Astrocyte (in vitro differentiated cells and primary cell): ENCODE measurements around the gene CHD1L. TPM values are rescaled to one million over a fixed set of nuclear protein-coding genes. Genes with fewer than 3 reads are reported as not detected.
"Not testable (repeated sequence)": the region's sequence is repeated elsewhere in the genome, so short reads cannot be mapped to it uniquely, and the experiment has no call there.

Experiments
- DNase-seq: peaks from one replicate; pipeline ENCODE4 v3.0.0-alpha.2; 2010; ENCODE audit warnings: low read depth
- FAIRE-seq: peaks from 2 replicates; lab custom pipeline; 2011; peaks lifted over from hg19 to GRCh38; lab: Jason Lieb, UNC
- H2AFZ ChIP-seq: 2 replicates; pipeline ENCODE4 v1.6.0; 2012; ENCODE audit warnings: low read depth, low read length, inconsistent platforms
- H3K27ac ChIP-seq: 2 replicates; pipeline ENCODE4 v1.5.1; 2011; ENCODE audit warnings: low read depth, low read length, inconsistent platforms
- H3K27me3 ChIP-seq: 2 replicates; pipeline ENCODE4 v1.6.0; 2011; ENCODE audit warnings: low read length, inconsistent platforms; ENCODE audit not compliant: insufficient read depth
- H3K36me3 ChIP-seq: 2 replicates; pipeline ENCODE4 v1.5.1; 2011; ENCODE audit warnings: low read length, inconsistent platforms; ENCODE audit not compliant: insufficient read depth
- H3K4me1 ChIP-seq: 2 replicates; pipeline ENCODE4 v1.5.1; 2011; ENCODE audit warnings: low read length, inconsistent platforms; ENCODE audit not compliant: insufficient read depth
- H3K4me2 ChIP-seq: 2 replicates; pipeline ENCODE4 v1.6.0; 2012; ENCODE audit warnings: low read length, inconsistent platforms
- H3K4me3 ChIP-seq: 2 replicates; pipeline ENCODE4 v1.5.1; 2011; ENCODE audit warnings: low read depth, mild to moderate bottlenecking, low read length, inconsistent platforms; ENCODE audit not compliant: insufficient read depth
- H3K79me2 ChIP-seq: 2 replicates; pipeline ENCODE4 v1.6.0; 2012; ENCODE audit warnings: mild to moderate bottlenecking, low read length, inconsistent platforms; ENCODE audit not compliant: insufficient read depth
- H3K9ac ChIP-seq: 2 replicates; pipeline ENCODE4 v1.6.0; 2012; ENCODE audit warnings: mild to moderate bottlenecking, low read length, inconsistent platforms
- H3K9me3 ChIP-seq: 2 replicates; pipeline ENCODE4 v1.5.1; 2012; ENCODE audit warnings: low read depth, mild to moderate bottlenecking, low read length, inconsistent platforms; ENCODE audit not compliant: insufficient read depth
- H4K20me1 ChIP-seq: 2 replicates; pipeline ENCODE4 v1.6.0; 2012; ENCODE audit warnings: low read length, inconsistent platforms; ENCODE audit not compliant: insufficient read depth
- H3K27ac Mint-ChIP-seq: one replicate; pipeline ENCODE4 v1.8.0; 2021; ENCODE audit warnings: mild to moderate bottlenecking, mixed read lengths; ENCODE audit not compliant: unreplicated experiment
- H3K27me3 Mint-ChIP-seq: one replicate; pipeline ENCODE4 v1.8.0; 2021; ENCODE audit warnings: low read depth, mixed read lengths; ENCODE audit not compliant: unreplicated experiment
- H3K36me3 Mint-ChIP-seq: one replicate; pipeline ENCODE4 v1.8.0; 2021; ENCODE audit warnings: low read depth, mixed read lengths; ENCODE audit not compliant: unreplicated experiment
- H3K4me1 Mint-ChIP-seq: one replicate; pipeline ENCODE4 v1.8.0; 2021; ENCODE audit warnings: low read depth, mixed read lengths; ENCODE audit not compliant: unreplicated experiment
- H3K4me3 Mint-ChIP-seq: one replicate; pipeline ENCODE4 v1.8.0; 2021; ENCODE audit warnings: mild to moderate bottlenecking, moderate library complexity, mixed read lengths; ENCODE audit not compliant: unreplicated experiment
- H3K9me3 Mint-ChIP-seq: one replicate; pipeline ENCODE4 v1.8.0; 2021; ENCODE audit warnings: mild to moderate bottlenecking, mixed read lengths; ENCODE audit not compliant: unreplicated experiment
- CTCF ChIP-seq: IDR thresholded peaks from 2 replicates; pipeline ENCODE4 v1.5.1; 2011; ENCODE audit warnings: low read depth, mild to moderate bottlenecking, inconsistent platforms, low read length, moderate library complexity; ENCODE audit not compliant: insufficient read depth
- EZH2 ChIP-seq: IDR thresholded peaks from 2 replicates; pipeline ENCODE4 v1.6.1; 2012; ENCODE audit warnings: mild to moderate bottlenecking, low read length, inconsistent platforms; ENCODE audit not compliant: insufficient read depth
- total RNA-seq: library from RNA; stranded (reverse); gene quantifications from 2 replicates; pipeline ENCODE4 v1.2.1, GENCODE V29; 2021

CHD1L gene
- total RNA-seq, 1 donor from 2014 or later = 44.2 TPM

GRCh38 chr1:147316968-147317367 is 74.5 kb downstream of the CHD1L start:
- no peak overlapping the region for H2AFZ ChIP-seq
- TF ChIP-seq CTCF (no peak), EZH2 (no peak)
- Mint-ChIP-seq H3K4me1 (no peaks in the 10 kb centered on the region), H3K9me3 (peaks cover 11% of the 10 kb centered on the region), H3K27me3 (no peaks in the 10 kb centered on the region), H3K27ac (no peak overlapping the region), H3K4me3 (no peak overlapping the region), H3K36me3 (no peaks in the 10 kb centered on the region)
- H3K27me3 ChIP-seq = no peaks in the 10 kb centered on the region
- no peak for FAIRE-seq
- H4K20me1 ChIP-seq = no peaks in the 10 kb centered on the region
- no peak overlapping the region for H3K27ac ChIP-seq
- H3K4me2 ChIP-seq = no peak overlapping the region
- no peak overlapping the region for H3K4me3 ChIP-seq
- no peaks in the 10 kb centered on the region for H3K36me3 ChIP-seq
- peaks cover 3% of the 10 kb centered on the region for H3K9me3 ChIP-seq
- H3K9ac ChIP-seq = no peak overlapping the region
- DNase-seq = no peak
- no peaks in the 10 kb centered on the region for H3K4me1 ChIP-seq
- no peaks in the 10 kb centered on the region for H3K79me2 ChIP-seq

GRCh38 chr1:147326933-147327687 is 84.6 kb downstream of the CHD1L start:
- H3K27ac Mint-ChIP-seq = not testable (repeated sequence)

GRCh38 chr1:147334292-147334691 is 91.8 kb downstream of the CHD1L start:
- FAIRE-seq (no peak), DNase-seq (no peak)
- Mint-ChIP-seq H3K4me3 (no peak overlapping the region), H3K9me3 (no peaks in the 10 kb centered on the region), H3K36me3 (no peaks in the 10 kb centered on the region), H3K4me1 (no peaks in the 10 kb centered on the region), H3K27ac (no peak overlapping the region), H3K27me3 (no peaks in the 10 kb centered on the region)
- Histone ChIP-seq H3K27me3 (no peaks in the 10 kb centered on the region), H4K20me1 (no peaks in the 10 kb centered on the region), H3K9me3 (peaks cover 2% of the 10 kb centered on the region), H3K27ac (no peak overlapping the region), H3K36me3 (no peaks in the 10 kb centered on the region), H3K79me2 (no peaks in the 10 kb centered on the region), H3K4me1 (no peaks in the 10 kb centered on the region), H2AFZ (no peak overlapping the region), H3K4me3 (no peak overlapping the region), H3K9ac (no peak overlapping the region), H3K4me2 (no peak overlapping the region)
- TF ChIP-seq CTCF (no peak), EZH2 (no peak)

More at GRCh38 chr1:147326933-147327687, 84.6 kb downstream of the CHD1L start:
- not testable (repeated sequence) for H3K79me2 ChIP-seq, H3K27me3 Mint-ChIP-seq, H3K36me3 Mint-ChIP-seq, H3K27me3 ChIP-seq, H3K36me3 ChIP-seq, FAIRE-seq, H3K4me3 Mint-ChIP-seq, H3K9me3 ChIP-seq, H3K4me1 ChIP-seq, H3K27ac ChIP-seq, DNase-seq, H2AFZ ChIP-seq, H3K4me2 ChIP-seq, H3K9me3 Mint-ChIP-seq, H3K4me3 ChIP-seq, H3K4me1 Mint-ChIP-seq, H3K9ac ChIP-seq, H4K20me1 ChIP-seq
